ENCODE results near the gene EPM2A.

EPM2A gene

GRCh38 chr6:145688493-145688905 is 46.8 kb downstream of the EPM2A start:
- no peaks in the 10 kb centered on the region for H4K20me1 ChIP-seq (ENCODE audit: insufficient read depth, low read length, poor library complexity, severe bottlenecking)
- no peak overlapping the region for H2AFZ ChIP-seq (ENCODE audit: low read length)
- no peaks in the 10 kb centered on the region for H3F3A ChIP-seq (ENCODE audit: low read depth)
- peaks cover 11% of the 10 kb centered on the region for H3K36me3 ChIP-seq (ENCODE audit: insufficient read depth, low read length)
- no peak overlapping the region for H3K4me2 ChIP-seq (ENCODE audit: low read depth, low read length, poor library complexity, severe bottlenecking)
- peaks cover 10% of the 10 kb centered on the region for H3K4me1 ChIP-seq (ENCODE audit: insufficient read depth, low read length, poor library complexity, severe bottlenecking)
- 0 out of 2 replicates have a peak, but pooled peaks cover 2% of the 10 kb centered on the region for H3K9me3 ChIP-seq (ENCODE audit: insufficient read depth, low read depth, low read length)
- no peaks in the 10 kb centered on the region for H3K27me3 ChIP-seq (ENCODE audit: insufficient read depth, low read length, poor library complexity, severe bottlenecking)
- H3K79me2 ChIP-seq (ENCODE audit: insufficient read depth, low read length): no peaks in the 10 kb centered on the region
- H3K4me3 ChIP-seq (ENCODE audit: low read length, poor library complexity, severe bottlenecking): no peak overlapping the region
- no peaks in the 10 kb centered on the region for H3K9me2 ChIP-seq (replicated peaks; ENCODE audit: low read depth, low read length)
- no peak for TF ChIP-seq EZH2phosphoT487 (IDR thresholded peaks at IDR 0.05; ENCODE audit: borderline replicate concordance)
- no peak for TF ChIP-seq CTCF (conservative IDR thresholded peaks at IDR 0.05; ENCODE audit: low read length)
- no peak overlapping the region for H3K9ac ChIP-seq (ENCODE audit: low read depth, low read length, poor library complexity, severe bottlenecking)

- peaks cover 10% of the 10 kb centered on the region for H3K4me1 ChIP-seq (ENCODE audit: insufficient read depth, low read length, poor library complexity, severe bottlenecking)
- H3F3A ChIP-seq (ENCODE audit: low read depth): no peaks in the 10 kb centered on the region
- no peak overlapping the region for H3K4me3 ChIP-seq (ENCODE audit: low read length, poor library complexity, severe bottlenecking)
- H4K20me1 ChIP-seq (ENCODE audit: insufficient read depth, low read length, poor library complexity, severe bottlenecking): no peaks in the 10 kb centered on the region
- no peak overlapping the region for H2AFZ ChIP-seq (ENCODE audit: low read length)
- peaks cover 6% of the 10 kb centered on the region; the same call in 1 of the 2 replicates for H3K9me3 ChIP-seq (ENCODE audit: insufficient read depth, low read depth, low read length)
- peaks cover 28% of the 10 kb centered on the region for H3K36me3 ChIP-seq (ENCODE audit: insufficient read depth, low read length)
- no peaks in the 10 kb centered on the region for H3K9me2 ChIP-seq (replicated peaks; ENCODE audit: low read depth, low read length)
- no peak overlapping the region for H3K9ac ChIP-seq (ENCODE audit: low read depth, low read length, poor library complexity, severe bottlenecking)
- H3K79me2 ChIP-seq (ENCODE audit: insufficient read depth, low read length): no peaks in the 10 kb centered on the region
- no peak overlapping the region for H3K4me2 ChIP-seq (ENCODE audit: low read depth, low read length, poor library complexity, severe bottlenecking)
- no peaks in the 10 kb centered on the region for H3K27me3 ChIP-seq (ENCODE audit: insufficient read depth, low read length, poor library complexity, severe bottlenecking)
- no peak for TF ChIP-seq CTCF (conservative IDR thresholded peaks at IDR 0.05; ENCODE audit: low read length)
- TF ChIP-seq EZH2phosphoT487 (IDR thresholded peaks at IDR 0.05; ENCODE audit: borderline replicate concordance): no peak
Observed at GRCh38 chr6:145685932-145686331, 49.4 kb downstream of the EPM2A start.

GRCh38 chr6:145681965-145682364 is 53.4 kb downstream of the EPM2A start:
- Histone ChIP-seq H3K4me2 (ENCODE audit: low read depth, low read length, poor library complexity, severe bottlenecking) (no peak overlapping the region), H4K20me1 (ENCODE audit: insufficient read depth, low read length, poor library complexity, severe bottlenecking) (no peaks in the 10 kb centered on the region), H2AFZ (ENCODE audit: low read length) (no peak overlapping the region), H3K4me3 (ENCODE audit: low read length, poor library complexity, severe bottlenecking) (no peak overlapping the region), H3F3A (ENCODE audit: low read depth) (no peaks in the 10 kb centered on the region), H3K9me2 (replicated peaks; ENCODE audit: low read depth, low read length) (no peaks in the 10 kb centered on the region), H3K9ac (ENCODE audit: low read depth, low read length, poor library complexity, severe bottlenecking) (no peak overlapping the region), H3K9me3 (ENCODE audit: insufficient read depth, low read depth, low read length) (peaks cover 6% of the 10 kb centered on the region; the same call in 1 of the 2 replicates), H3K27me3 (ENCODE audit: insufficient read depth, low read length, poor library complexity, severe bottlenecking) (no peaks in the 10 kb centered on the region), H3K4me1 (ENCODE audit: insufficient read depth, low read length, poor library complexity, severe bottlenecking) (peaks cover 10% of the 10 kb centered on the region), H3K79me2 (ENCODE audit: insufficient read depth, low read length) (no peaks in the 10 kb centered on the region), H3K36me3 (ENCODE audit: insufficient read depth, low read length) (peaks cover 28% of the 10 kb centered on the region)
- no peak for TF ChIP-seq EZH2phosphoT487 (IDR thresholded peaks at IDR 0.05; ENCODE audit: borderline replicate concordance)
- TF ChIP-seq CTCF (conservative IDR thresholded peaks at IDR 0.05; ENCODE audit: low read length): no peak

Measured in Loucy (cell line).